Endodermal cell (in vitro differentiated cells): ENCODE measurements around the gene C11orf71. TPM values are rescaled to one million over a fixed set of nuclear protein-coding genes. Genes with fewer than 3 reads are reported as not detected.

Experiments used
- DNase-seq: peaks from one replicate; pipeline ENCODE4 v3.0.0-alpha.2; 2017
- H3K27ac ChIP-seq: 2 replicates; pipeline ENCODE4 v1.5.1; 2013; ENCODE audit warnings: mild to moderate bottlenecking, low read depth, low read length, moderate library complexity
- H3K27me3 ChIP-seq: 2 replicates; pipeline ENCODE4 v1.6.1; 2013; ENCODE audit warnings: mild to moderate bottlenecking, low read length, moderate library complexity; ENCODE audit not compliant: insufficient read depth, control insufficient read depth, poor library complexity, severe bottlenecking
- H3K36me3 ChIP-seq: 2 replicates; pipeline ENCODE4 v1.7.0; 2013; ENCODE audit warnings: mild to moderate bottlenecking, low read length, moderate library complexity; ENCODE audit not compliant: control insufficient read depth, insufficient read depth
- H3K4me1 ChIP-seq: one replicate; pipeline ENCODE4 v1.7.0; 2013; ENCODE audit warnings: low read length; ENCODE audit not compliant: control insufficient read depth, insufficient read depth
- H3K4me3 ChIP-seq: 2 replicates; pipeline ENCODE4 v1.5.1; 2013; ENCODE audit warnings: mild to moderate bottlenecking, low read length, moderate library complexity
- H3K9ac ChIP-seq: 2 replicates; pipeline ENCODE4 v1.6.1; 2013; ENCODE audit warnings: mild to moderate bottlenecking, low read length, moderate library complexity; ENCODE audit not compliant: poor library complexity, severe bottlenecking; ENCODE audit errors: extremely low read depth
- H3K9me3 ChIP-seq: 2 replicates; pipeline ENCODE4 v1.6.1; 2013; ENCODE audit warnings: mild to moderate bottlenecking, low read length, moderate library complexity; ENCODE audit not compliant: control insufficient read depth
- H3K27ac Mint-ChIP-seq: 2 replicates; pipeline ENCODE4 v1.8.0; 2020; ENCODE audit warnings: mixed read lengths
- H3K27me3 Mint-ChIP-seq: 2 replicates; pipeline ENCODE4 v1.8.0; 2021; ENCODE audit warnings: mild to moderate bottlenecking, mixed read lengths; ENCODE audit not compliant: insufficient read depth
- H3K36me3 Mint-ChIP-seq: 2 replicates; pipeline ENCODE4 v1.8.0; 2020; ENCODE audit warnings: low read depth, mixed read lengths
- H3K4me1 Mint-ChIP-seq: 2 replicates; pipeline ENCODE4 v1.8.0; 2020; ENCODE audit warnings: mixed read lengths
- H3K4me3 Mint-ChIP-seq: 2 replicates; pipeline ENCODE4 v1.8.0; 2020; ENCODE audit warnings: mild to moderate bottlenecking, moderate library complexity, mixed read lengths
- H3K9me3 Mint-ChIP-seq: 2 replicates; pipeline ENCODE4 v1.8.0; 2020; ENCODE audit warnings: mild to moderate bottlenecking, mixed read lengths
- CTCF ChIP-seq: fragments of 200-600 bp; sonication (generic); conservative IDR thresholded peaks from 2 replicates; pipeline ENCODE4 v1.5.0; 2021; ENCODE audit warnings: antibody characterized with exemption, mild to moderate bottlenecking
- WGBS, 2 experiments: methylation state at CpG; one replicate each; pipeline versions ENCODE4 v1.1.5 to v1.1.7; 2013; ENCODE audit warnings: missing lambda C conversion rate in 2 of 2, mixed read lengths in 1 of 2; ENCODE audit not compliant: insufficient coverage in 1 of 2, insufficient read length in 1 of 2; 5-methylcytosine and 5-hydroxymethylcytosine counted together
- total RNA-seq, 2 donors: library from RNA; stranded (reverse); fragmentation: NEBNext Ultra II Directional in 1 of 2; extraction: Animal tissue kit (Norgen Biotek cat#: 25700) in 1 of 2; gene quantifications; 2 replicates in 1 of 2; 3 replicates in 1 of 2; pipeline ENCODE4 v1.2.1, GENCODE V29; 2021

C11orf71 gene
- total RNA-seq, 2 donors from 2014 or later: 6.2 to 10.0 TPM

- H3K27ac ChIP-seq: no peak overlapping the region
- Mint-ChIP-seq H3K4me1 (peaks cover 4% of the 10 kb centered on the region), H3K27ac (no peak overlapping the region), H3K4me3 (no peak overlapping the region), H3K27me3 (no peaks in the 10 kb centered on the region), H3K36me3 (no peaks in the 10 kb centered on the region), H3K9me3 (peaks cover 9% of the 10 kb centered on the region)
- DNase-seq: no peak
- H3K9me3 ChIP-seq: peaks cover 7% of the 10 kb centered on the region
- H3K27me3 ChIP-seq: no peaks in the 10 kb centered on the region
- H3K9ac ChIP-seq: no peak overlapping the region
- H3K4me3 ChIP-seq: no peak overlapping the region
- TF ChIP-seq CTCF: no peak
- H3K4me1 ChIP-seq: no peaks in the 10 kb centered on the region
- WGBS, 2 experiments: 93 to 94% methylated on average over 2 to 5 of the region's 5 CpGs
- no peaks in the 10 kb centered on the region for H3K36me3 ChIP-seq
These were observed 20.8 kb downstream of the C11orf71 start for GRCh38 chr11:114379394-114380069.

- H3K9me3 ChIP-seq: peaks cover 5% of the 10 kb centered on the region
- no peak overlapping the region for H3K27ac ChIP-seq
- Mint-ChIP-seq H3K27me3 (no peaks in the 10 kb centered on the region), H3K4me3 (no peak overlapping the region), H3K9me3 (peaks cover 3% of the 10 kb centered on the region), H3K27ac (no peak overlapping the region), H3K4me1 (peaks cover 4% of the 10 kb centered on the region), H3K36me3 (no peaks in the 10 kb centered on the region)
- no peak overlapping the region for H3K9ac ChIP-seq
- no peaks in the 10 kb centered on the region for H3K36me3 ChIP-seq
- WGBS, 2 experiments: 92 to 93% methylated on average over 7 of the region's 7 CpGs
- no peaks in the 10 kb centered on the region for H3K4me1 ChIP-seq
- no peak overlapping the region for H3K4me3 ChIP-seq
- no peaks in the 10 kb centered on the region for H3K27me3 ChIP-seq
- TF ChIP-seq CTCF: no peak
- no peak for DNase-seq
These were observed 22.6 kb downstream of the C11orf71 start for GRCh38 chr11:114377612-114378267.

- Mint-ChIP-seq H3K4me1 (peaks cover 4% of the 10 kb centered on the region), H3K27ac (no peak overlapping the region), H3K27me3 (peaks cover 2% of the 10 kb centered on the region), H3K4me3 (no peak overlapping the region), H3K9me3 (no peaks in the 10 kb centered on the region), H3K36me3 (no peaks in the 10 kb centered on the region)
- Histone ChIP-seq H3K9ac (no peak overlapping the region), H3K27me3 (no peaks in the 10 kb centered on the region), H3K27ac (no peak overlapping the region), H3K36me3 (no peaks in the 10 kb centered on the region), H3K4me3 (no peak overlapping the region), H3K9me3 (no peaks in the 10 kb centered on the region), H3K4me1 (no peaks in the 10 kb centered on the region)
- DNase-seq: no peak
- WGBS, 2 experiments: 95 to 100% methylated on average over 3 of the region's 3 CpGs
- TF ChIP-seq CTCF: no peak
These were observed 25.3 kb downstream of the C11orf71 start for GRCh38 chr11:114375052-114375451.
